ENCODE measurements around the gene WDHD1.

DNA sequence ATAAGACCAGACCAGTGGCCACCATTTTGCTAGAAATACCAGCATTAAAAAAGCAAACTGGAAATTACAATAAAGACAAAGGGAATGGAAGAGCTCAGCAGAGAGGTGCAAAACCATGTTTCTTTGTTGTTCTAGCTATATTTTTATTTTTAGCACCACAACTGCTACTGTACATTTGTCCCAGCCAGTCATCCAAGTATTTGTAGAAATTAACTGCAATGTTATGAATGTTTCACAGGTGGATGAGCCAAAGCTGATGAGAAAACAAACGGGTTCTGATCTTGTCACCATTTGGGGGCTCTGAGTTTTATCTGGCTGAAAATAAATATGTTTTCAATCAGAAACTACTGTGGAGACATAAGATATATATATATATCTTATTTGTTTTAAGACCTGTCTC, 99.3 kb downstream of the WDHD1 start:
- TF ChIP-seq CTCF (IDR thresholded peaks at IDR 0.05) (no peak), POLR2A (IDR thresholded peaks at IDR 0.05) (no peak)

Data from thyroid gland (tissue), 4 donors.